IMR-90 (cell line): ENCODE results near the gene CRYM.

Experiments used
- CTCF ChIP-seq: conservative IDR thresholded peaks from 2 replicates; pipeline ENCODE4 v1.5.1; 2012; ENCODE audit warnings: mild to moderate bottlenecking, low read depth, low read length, improper control_type of control experiment
- FOS ChIP-seq: fragments of 150-350 bp; IDR thresholded peaks from 2 replicates; pipeline ENCODE4 v1.6.1; 2016; ENCODE audit warnings: low read depth, low read length
- POLR2A ChIP-seq: IDR thresholded peaks from 2 replicates; pipeline ENCODE4 v1.6.1; 2012; ENCODE audit warnings: mild to moderate bottlenecking, low read depth, low read length

- TF ChIP-seq CTCF (no peak), POLR2A (no peak), FOS (no peak)
Observed at GRCh38 chr16:21235199-21235585, 42.9 kb downstream of the CRYM start.
